Testis (tissue), 3 donors: ENCODE measurements around the gene HERPUD1. TPM values are rescaled to one million over a fixed set of nuclear protein-coding genes. Genes with fewer than 3 reads are reported as not detected.

Source experiments
- DNase-seq: peaks from one replicate; pipeline ENCODE4 v3.0.0-alpha.2; 2019
- H3K27ac ChIP-seq, 2 donors: fragments of 200-600 bp; sonication (generic); one replicate each; pipeline ENCODE4 v1.5.1; 2019
- H3K27me3 ChIP-seq: fragments of 200-600 bp; sonication (generic); one replicate; pipeline ENCODE4 v1.5.1; 2019
- H3K36me3 ChIP-seq: fragments of 200-600 bp; sonication (generic); one replicate; pipeline ENCODE4 v1.5.1; 2017; ENCODE audit warnings: low read depth; ENCODE audit errors: missing control alignments
- H3K4me1 ChIP-seq: fragments of 200-600 bp; sonication (generic); one replicate; pipeline ENCODE4 v1.5.1; 2019
- H3K4me3 ChIP-seq, 2 donors: fragments of 200-600 bp; sonication (generic); one replicate each; pipeline ENCODE4 v1.5.1; 2017 to 2019
- H3K9me3 ChIP-seq: fragments of 200-600 bp; sonication (generic); one replicate; pipeline ENCODE4 v1.5.1; 2017
- POLR2A ChIP-seq: fragments of 450-650 bp; IDR thresholded peaks from one replicate; pipeline ENCODE4 v1.6.1; 2017; ENCODE audit warnings: antibody characterized with exemption, mild to moderate bottlenecking, moderate library complexity
- WGBS, 2 donors: methylation state at CpG; one replicate each; pipeline ENCODE4 v1.1.5; 2018; 5-methylcytosine and 5-hydroxymethylcytosine counted together
- intact Hi-C: fragments of 100-400 bp; cut with DNase I; formaldehyde crosslinking; loops from one replicate; pipeline ENCODE4 v1.15.1; 2023; ENCODE audit warnings: low total_unique reads
- microRNA-seq, 2 donors: library from miRNA; unstranded; fragments of <30 nt; microRNA quantifications; one replicate each; pipeline ENCODE4, GENCODE V29; 2016; ENCODE audit warnings: borderline number of aligned reads in 2 of 2, borderline replicate concordance in 1 of 2
- polyA plus RNA-seq: library from polyadenylated mRNA; stranded (reverse); fragments of 350-450 nt; fragmentation: Illumina TruSeq; extraction: RNeasy Lipid Tissue Mini Kit (QIAGEN cat#74804); gene quantifications from one replicate; pipeline ENCODE4 v1.2.3, GENCODE V29; 2014; ENCODE audit warnings: low read depth, low replicate concordance; ENCODE audit not compliant: insufficient read depth
- total RNA-seq, 2 donors: library from RNA; depleted of rRNA; stranded (reverse); fragments of >200 nt; gene quantifications; one replicate each; pipeline ENCODE4 v1.2.3, GENCODE V29; 2016
- TF ChIP-seq, protein P1 (sequence below), 3 experiments: fragments of 450-650 bp in 2 of 3; fragments of 200-600 bp in 1 of 3; sonication (generic) in 1 of 3; IDR thresholded peaks; one replicate each; pipeline ENCODE4 v1.5.1; 2016 to 2019; ENCODE audit warnings: antibody characterized with exemption in 3 of 3, mild to moderate bottlenecking in 2 of 3, moderate library complexity in 1 of 3

Gene HERPUD1
- total and polyA plus RNA-seq, 3 donors from 2014 or later: 68.0 to 90.8 (median 88.9) TPM

DNA sequence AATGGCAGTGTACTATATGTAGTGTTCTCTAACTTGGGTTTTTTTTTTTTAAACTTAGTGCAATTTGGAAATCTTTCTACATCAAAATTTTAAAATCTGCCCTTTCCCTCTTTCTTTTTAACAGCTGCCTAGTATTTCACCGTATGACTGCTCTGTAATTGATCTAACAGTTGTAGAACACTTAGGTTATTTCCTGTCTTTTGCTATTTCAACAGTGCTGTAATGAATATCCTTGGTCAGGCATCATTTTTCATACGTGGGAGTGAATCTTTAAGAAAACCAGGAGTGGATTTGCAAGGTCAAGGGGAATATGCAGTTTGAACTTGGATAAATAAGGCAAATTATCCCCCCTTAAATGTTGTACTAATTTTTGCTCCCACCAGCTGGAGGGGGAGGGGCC is 61.3 kb downstream of the HERPUD1 start:
- H3K27me3 ChIP-seq: no peaks in the 10 kb centered on the region
- no peak overlapping the region for H3K4me3 ChIP-seq
- peaks cover 21% of the 10 kb centered on the region for H3K4me1 ChIP-seq
- no peak for TF ChIP-seq POLR2A
- TF ChIP-seq, protein P1, sequence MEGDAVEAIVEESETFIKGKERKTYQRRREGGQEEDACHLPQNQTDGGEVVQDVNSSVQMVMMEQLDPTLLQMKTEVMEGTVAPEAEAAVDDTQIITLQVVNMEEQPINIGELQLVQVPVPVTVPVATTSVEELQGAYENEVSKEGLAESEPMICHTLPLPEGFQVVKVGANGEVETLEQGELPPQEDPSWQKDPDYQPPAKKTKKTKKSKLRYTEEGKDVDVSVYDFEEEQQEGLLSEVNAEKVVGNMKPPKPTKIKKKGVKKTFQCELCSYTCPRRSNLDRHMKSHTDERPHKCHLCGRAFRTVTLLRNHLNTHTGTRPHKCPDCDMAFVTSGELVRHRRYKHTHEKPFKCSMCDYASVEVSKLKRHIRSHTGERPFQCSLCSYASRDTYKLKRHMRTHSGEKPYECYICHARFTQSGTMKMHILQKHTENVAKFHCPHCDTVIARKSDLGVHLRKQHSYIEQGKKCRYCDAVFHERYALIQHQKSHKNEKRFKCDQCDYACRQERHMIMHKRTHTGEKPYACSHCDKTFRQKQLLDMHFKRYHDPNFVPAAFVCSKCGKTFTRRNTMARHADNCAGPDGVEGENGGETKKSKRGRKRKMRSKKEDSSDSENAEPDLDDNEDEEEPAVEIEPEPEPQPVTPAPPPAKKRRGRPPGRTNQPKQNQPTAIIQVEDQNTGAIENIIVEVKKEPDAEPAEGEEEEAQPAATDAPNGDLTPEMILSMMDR (IDR thresholded peaks at IDR 0.05): no peak
- WGBS, 2 donors: 54 to 59% methylated on average over 2 of the region's 2 CpGs
- no peaks in the 10 kb centered on the region for H3K36me3 ChIP-seq
- H3K9me3 ChIP-seq: no peaks in the 10 kb centered on the region
- H3K27ac ChIP-seq: no peak overlapping the region
- no peak for DNase-seq
- intact Hi-C loops: no loop called here

DNA sequence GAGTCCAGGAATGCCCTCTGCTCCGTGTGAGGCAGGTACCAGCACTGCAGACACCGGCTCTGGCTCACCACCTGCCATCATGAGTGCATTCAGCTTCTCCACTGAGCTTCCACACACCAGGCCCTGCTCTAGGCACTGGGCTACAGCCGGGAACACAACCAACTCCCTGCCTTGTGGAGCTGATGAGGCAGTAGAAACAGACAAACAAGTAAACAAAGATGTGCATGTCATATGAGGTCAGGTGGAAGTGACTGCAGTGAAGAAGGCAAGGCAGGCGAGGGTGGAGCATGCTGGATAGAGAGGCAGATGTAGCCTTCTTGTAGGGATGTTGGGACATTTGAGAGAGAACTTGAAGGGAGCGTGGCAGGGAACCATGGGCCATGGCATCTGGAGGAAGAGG is 62.4 kb downstream of the HERPUD1 start:
- no peaks in the 10 kb centered on the region for H3K9me3 ChIP-seq
- DNase-seq: no peak

More for the DNA sequence above, 62.4 kb downstream of the HERPUD1 start:
- no peak overlapping the region for H3K4me3 ChIP-seq
- TF ChIP-seq, protein P1 (IDR thresholded peaks at IDR 0.05): no peak
- H3K4me1 ChIP-seq: peaks cover 12% of the 10 kb centered on the region
- 89 to 93% methylated on average over 5 of the region's 5 CpGs for WGBS, 2 donors
- H3K27me3 ChIP-seq: no peaks in the 10 kb centered on the region
- intact Hi-C loops: no loop called here
- H3K36me3 ChIP-seq: no peaks in the 10 kb centered on the region
- H3K27ac ChIP-seq: no peak overlapping the region

Small RNA genes lying within 50 kb of the gene (microRNA-seq; reads per million reads assigned to microRNA genes)
- 0 reads per million in 2 donors for gene MIR6863

Other genes with a start within 250 kb of the HERPUD1 start
- gene MT1X, start 249.7 kb upstream of the HERPUD1 start, total RNA-seq: 100 to 1,000 TPM in 1 of 2 donors, 10 to 100 TPM in 1; 77.0 to 180 TPM
- gene MT1X, start 249.7 kb upstream of the HERPUD1 start, polyA plus RNA-seq: 51.7 TPM
- gene NUP93, start 202.0 kb upstream of the HERPUD1 start, total RNA-seq: 100 to 1,000 TPM in 1 of 2 donors, 10 to 100 TPM in 1; 94.2 to 102 TPM
- gene NUP93, start 202.0 kb upstream of the HERPUD1 start, polyA plus RNA-seq: 147 TPM
- gene SLC12A3, start 66.9 kb upstream of the HERPUD1 start, total RNA-seq: 1 to 10 TPM in 1 of 2 donors, under 1 TPM in 1; 0.16 to 1.1 TPM
- 0.16 TPM for gene SLC12A3, start 66.9 kb upstream of the HERPUD1 start, polyA plus RNA-seq
- under 1 TPM; 0.24 to 0.50 TPM for gene CETP, start 29.8 kb downstream of the HERPUD1 start, total RNA-seq
- 0.69 TPM for gene CETP, start 29.8 kb downstream of the HERPUD1 start, polyA plus RNA-seq
- gene NLRC5, start 57.4 kb downstream of the HERPUD1 start, total RNA-seq: 10 to 100 TPM; 12.0 to 14.9 TPM
- gene NLRC5, start 57.4 kb downstream of the HERPUD1 start, polyA plus RNA-seq: 10.3 TPM
- gene CPNE2, start 160.4 kb downstream of the HERPUD1 start, total RNA-seq: 10 to 100 TPM; 18.3 to 25.2 TPM
- 51.8 TPM for gene CPNE2, start 160.4 kb downstream of the HERPUD1 start, polyA plus RNA-seq